Measurements from ENCODE around the gene SLC17A2. TPM values are rescaled to one million over a fixed set of nuclear protein-coding genes. Genes with fewer than 3 reads are reported as not detected.

Gene SLC17A2
- total RNA-seq, 3 donors from 2014 or later = 0.33 TPM; not detected in 2

DNA sequence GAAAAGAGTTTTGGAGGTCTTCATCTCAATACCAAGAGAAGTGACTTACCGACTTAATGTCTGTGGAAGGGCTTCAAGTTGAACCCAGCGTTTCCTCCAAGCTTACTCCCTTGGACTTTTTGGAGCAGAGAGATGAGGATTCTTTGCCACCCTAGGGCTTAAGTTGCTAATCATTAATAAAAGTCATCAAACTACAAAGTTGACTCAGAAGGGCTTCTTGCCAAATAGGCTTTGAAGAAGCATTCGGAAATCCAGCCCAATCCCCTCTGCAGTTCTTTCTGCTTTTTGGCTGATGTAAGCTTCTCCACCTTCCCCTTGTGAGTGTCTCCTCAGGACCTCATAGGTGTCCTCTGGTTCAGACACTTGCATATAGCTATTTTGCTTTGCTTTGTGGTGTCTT, 56.4 kb downstream of the SLC17A2 start, which contains the start of gene SLC17A3:
SLC17A3 (minus strand) TSS at position 126 of the 400 bp plus-strand sequence. CDS start 5,856 bp downstream, outside the sequence.
- ATAC-seq (no peak), DNase-seq (no peak)
- Mint-ChIP-seq H3K4me1 (ENCODE audit: low read depth) (peaks cover 27% of the 10 kb centered on the region), H3K36me3 (ENCODE audit: insufficient read depth) (no peaks in the 10 kb centered on the region), H3K9me3 (no peaks in the 10 kb centered on the region), H3K4me3 (no peak within 1 kb of the TSS), H3K27me3 (ENCODE audit: low read depth) (peaks cover 3% of the 10 kb centered on the region)

DNA sequence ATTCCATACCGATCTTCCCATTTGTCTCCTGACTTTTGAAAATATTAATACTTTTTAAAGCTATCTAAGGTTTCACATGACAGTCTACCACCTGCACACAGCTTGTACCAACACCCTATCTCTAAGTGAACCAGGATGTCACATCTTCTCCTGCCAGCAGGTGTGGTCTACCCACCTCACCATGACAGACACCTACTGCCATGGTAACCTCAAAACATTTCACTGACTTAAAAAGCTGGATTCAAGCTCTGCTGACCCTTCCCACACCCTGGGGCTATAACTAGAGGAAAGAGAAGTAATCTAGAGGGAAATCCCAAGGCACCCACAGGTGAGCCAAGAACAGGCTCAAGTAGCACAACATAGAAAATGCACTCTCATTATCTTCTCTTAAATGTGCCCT, 57.7 kb downstream of the SLC17A2 start:
- H3K9me3 Mint-ChIP-seq = no peaks in the 10 kb centered on the region
- DNase-seq (no peak), ATAC-seq (no peak)
- no peak overlapping the region for H3K4me3 Mint-ChIP-seq
- no peaks in the 10 kb centered on the region for H3K27me3 Mint-ChIP-seq (ENCODE audit: low read depth)
- no peaks in the 10 kb centered on the region for H3K36me3 Mint-ChIP-seq (ENCODE audit: insufficient read depth)
- H3K4me1 Mint-ChIP-seq (ENCODE audit: low read depth) = peaks cover 29% of the 10 kb centered on the region

DNA sequence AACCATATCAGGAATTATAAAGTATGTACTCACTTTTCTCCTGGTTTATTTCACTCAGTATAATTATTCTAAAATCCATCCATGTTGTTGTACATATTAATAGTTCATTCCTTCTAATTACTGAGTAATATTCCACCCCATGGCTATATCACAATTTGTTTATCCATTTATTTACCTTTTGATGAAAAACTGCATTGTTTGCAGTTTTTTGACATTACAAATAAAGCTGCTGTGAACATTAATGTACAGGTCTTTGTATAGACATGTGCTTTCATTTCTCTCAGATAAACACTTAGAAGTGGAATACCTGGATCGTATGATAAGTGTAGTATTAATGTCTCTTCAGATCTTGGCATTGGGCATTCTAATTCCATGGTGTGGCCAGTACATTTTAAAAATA, 60.7 kb downstream of the SLC17A2 start:
- no peaks in the 10 kb centered on the region for H3K9me3 Mint-ChIP-seq
- no peak for ATAC-seq
- no peak for DNase-seq
- H3K4me1 Mint-ChIP-seq (ENCODE audit: low read depth) = peaks cover 39% of the 10 kb centered on the region
- H3K27me3 Mint-ChIP-seq (ENCODE audit: low read depth) = no peaks in the 10 kb centered on the region
- H3K4me3 Mint-ChIP-seq = no peak overlapping the region
- no peaks in the 10 kb centered on the region for H3K36me3 Mint-ChIP-seq (ENCODE audit: insufficient read depth)

DNA sequence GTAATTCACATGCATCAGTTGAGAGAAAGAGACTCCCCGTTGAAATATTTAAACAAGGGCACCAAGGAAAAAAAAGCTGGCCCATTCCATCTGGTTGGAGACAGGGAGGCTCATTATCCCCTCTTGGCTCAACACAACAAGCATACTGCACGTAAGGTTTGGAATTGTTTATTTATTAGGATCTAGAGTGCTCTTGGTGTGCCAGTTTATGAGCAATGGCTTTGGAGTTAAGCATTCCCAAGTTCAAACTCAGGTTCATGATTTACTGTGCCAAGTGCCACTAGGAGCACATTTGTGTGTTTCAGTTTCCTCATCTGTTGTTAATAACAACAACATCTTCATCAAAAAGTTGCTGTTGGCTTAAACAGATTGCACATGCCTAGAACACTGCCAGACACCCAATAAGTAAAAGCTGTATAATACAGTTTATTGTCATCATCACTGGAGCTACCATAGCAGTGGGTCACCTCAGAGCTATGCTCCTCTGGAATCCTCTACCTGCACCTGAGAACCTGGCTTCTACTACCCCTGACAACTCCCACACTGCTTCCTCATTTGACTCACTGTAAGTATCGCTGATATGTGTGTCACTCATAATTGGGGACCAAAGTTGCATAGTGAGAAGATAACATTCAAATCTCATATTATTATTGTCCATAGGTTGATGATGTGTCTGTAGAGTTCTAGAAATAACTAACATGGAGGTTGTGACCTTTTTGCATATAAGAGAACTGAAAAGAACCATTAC, 61.9 kb downstream of the SLC17A2 start:
- peaks cover 4% of the 10 kb centered on the region for H3K9me3 Mint-ChIP-seq
- no peaks in the 10 kb centered on the region for H3K36me3 Mint-ChIP-seq (ENCODE audit: insufficient read depth)
- ATAC-seq (peak in 1 of 2 donors; percentile 21), DNase-seq (no peak)
- peaks cover 38% of the 10 kb centered on the region for H3K4me1 Mint-ChIP-seq (ENCODE audit: low read depth)
- H3K27me3 Mint-ChIP-seq (ENCODE audit: low read depth) = no peaks in the 10 kb centered on the region
- H3K4me3 Mint-ChIP-seq = no peak overlapping the region

DNA sequence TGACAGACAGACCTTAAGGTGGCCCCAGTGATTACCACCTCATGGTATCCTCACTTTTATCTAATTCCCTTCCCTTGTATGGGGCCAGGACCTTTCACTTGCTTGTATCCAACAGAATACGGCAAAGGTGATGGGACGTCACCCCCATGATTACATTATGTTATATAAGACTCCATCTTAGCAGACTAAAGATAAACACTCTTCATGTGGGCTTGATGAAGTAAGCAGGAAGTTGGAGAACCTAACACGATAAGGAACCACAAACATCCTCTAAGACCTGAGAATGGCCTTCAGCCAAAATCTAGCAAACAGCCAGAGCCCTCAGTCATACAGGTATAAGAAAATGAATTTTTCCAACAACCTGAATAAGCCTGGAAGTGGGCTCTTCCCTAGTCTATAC, 64.5 kb downstream of the SLC17A2 start:
- Mint-ChIP-seq H3K36me3 (ENCODE audit: insufficient read depth) (no peaks in the 10 kb centered on the region), H3K27me3 (ENCODE audit: low read depth) (peaks cover under 1% of the 10 kb centered on the region), H3K4me1 (ENCODE audit: low read depth) (peaks cover 24% of the 10 kb centered on the region), H3K9me3 (peaks cover 4% of the 10 kb centered on the region), H3K4me3 (peak overlapping the region; percentile 26)
- ATAC-seq = peak; percentile 40 to 58
- DNase-seq = no peak

DNA sequence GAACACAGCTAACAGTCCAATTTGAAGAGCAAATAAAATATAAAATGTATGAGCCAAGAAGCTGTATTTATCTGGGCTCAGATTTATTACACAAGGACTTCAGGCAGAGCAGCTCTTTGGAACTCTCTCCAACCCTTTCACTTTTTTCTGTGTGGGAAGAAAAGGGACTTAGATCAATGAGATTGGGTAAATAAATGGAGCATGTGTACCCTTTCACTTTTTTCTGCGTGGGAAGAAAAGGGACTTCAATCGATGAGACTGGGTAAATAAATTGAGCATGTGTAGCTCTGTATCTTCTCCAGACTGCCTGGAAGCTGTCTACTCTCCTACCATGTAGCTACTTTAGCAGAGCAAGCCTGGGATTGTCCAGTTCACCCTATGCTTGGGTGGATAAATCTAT, 67.1 kb downstream of the SLC17A2 start:
- Mint-ChIP-seq H3K9me3 (peaks cover 4% of the 10 kb centered on the region), H3K4me1 (ENCODE audit: low read depth) (peaks cover 22% of the 10 kb centered on the region), H3K4me3 (no peak overlapping the region), H3K27me3 (ENCODE audit: low read depth) (peaks cover 2% of the 10 kb centered on the region), H3K36me3 (ENCODE audit: insufficient read depth) (no peaks in the 10 kb centered on the region)
- no peak for ATAC-seq
- DNase-seq = no peak

Other genes starting within 250 kb of the SLC17A2 start
- gene SLC17A4, start 175.9 kb downstream of the SLC17A2 start, total RNA-seq = not detected
- gene SLC17A1, start 98.6 kb downstream of the SLC17A2 start, total RNA-seq = not detected
- under 1 TPM in 1 of 3 donors, not detected in 2; 0.11 TPM for gene SLC17A3, start 56.4 kb downstream of the SLC17A2 start, total RNA-seq
- gene TRIM38, start 32.1 kb upstream of the SLC17A2 start, total RNA-seq = 10 to 100 TPM in 2 of 3 donors, 1 to 10 TPM in 1; 9.3 to 14.5 (median 11.3) TPM
- under 1 TPM in 1 of 3 donors, not detected in 2; 0.28 TPM for gene HFE, start 156.7 kb upstream of the SLC17A2 start, total RNA-seq

All from activated T-cell treated with anti-CD3 and anti-CD28 coated beads, Interleukin-2, amount 50 U/mL, for 4 hours (primary cell).